ENCODE measurements around the gene LHPP. TPM values are rescaled to one million over a fixed set of nuclear protein-coding genes. Genes with fewer than 3 reads are reported as not detected.

LHPP gene
- polyA plus RNA-seq, 1 experiment, result 7.1 TPM

GRCh38 chr10:124596116-124596785 lies 134.6 kb downstream of the LHPP start:
- no peak for TF ChIP-seq CTCF (IDR thresholded peaks at IDR 0.05; ENCODE audit: low read depth, low read length)
- peaks cover 15% of the 10 kb centered on the region for H3K27me3 ChIP-seq (ENCODE audit: control insufficient read depth, insufficient read depth, low read length)
- H3K27ac ChIP-seq (ENCODE audit: low read depth, low read length), result no peak overlapping the region
- DNase-seq (ENCODE audit: low read depth, low spot score), result no peak
- no peak overlapping the region for H3K4me3 ChIP-seq (ENCODE audit: low read depth, low read length)
- POLR2A ChIA-PET, result no interaction called here
- peaks cover 17% of the 10 kb centered on the region for H3K9me3 ChIP-seq (ENCODE audit: control insufficient read depth, insufficient read depth, low read length)
- CTCF ChIA-PET, result no interaction called here

GRCh38 chr10:124596962-124597845 lies 135.6 kb downstream of the LHPP start:
- ChIA-PET POLR2A (no interaction called here), CTCF (no interaction called here)
- Histone ChIP-seq H3K4me3 (ENCODE audit: low read depth, low read length) (no peak overlapping the region), H3K27me3 (ENCODE audit: control insufficient read depth, insufficient read depth, low read length) (peaks cover 11% of the 10 kb centered on the region), H3K9me3 (ENCODE audit: control insufficient read depth, insufficient read depth, low read length) (peaks cover 11% of the 10 kb centered on the region; the same call in 1 of the 2 replicates), H3K27ac (ENCODE audit: low read depth, low read length) (no peak overlapping the region)
- DNase-seq (ENCODE audit: low read depth, low spot score), result no peak
- TF ChIP-seq CTCF (IDR thresholded peaks at IDR 0.05; ENCODE audit: low read depth, low read length), result no peak

- H3K27me3 ChIP-seq (ENCODE audit: control insufficient read depth, insufficient read depth, low read length), result peaks cover 9% of the 10 kb centered on the region
- H3K9me3 ChIP-seq (ENCODE audit: control insufficient read depth, insufficient read depth, low read length), result peaks cover 5% of the 10 kb centered on the region; the same call in 1 of the 2 replicates
- TF ChIP-seq CTCF (IDR thresholded peaks at IDR 0.05; ENCODE audit: low read depth, low read length), result no peak
- ChIA-PET POLR2A (no interaction called here), CTCF (no interaction called here)
- H3K27ac ChIP-seq (ENCODE audit: low read depth, low read length), result no peak overlapping the region
- DNase-seq (ENCODE audit: low read depth, low spot score), result no peak
- H3K4me3 ChIP-seq (ENCODE audit: low read depth, low read length), result no peak overlapping the region
Observed at GRCh38 chr10:124597846-124598165, 136.2 kb downstream of the LHPP start.

GRCh38 chr10:124598196-124598595 lies 136.6 kb downstream of the LHPP start:
- ChIA-PET CTCF (no interaction called here), POLR2A (no interaction called here)
- no peak for DNase-seq (ENCODE audit: low read depth, low spot score)
- Histone ChIP-seq H3K9me3 (ENCODE audit: control insufficient read depth, insufficient read depth, low read length) (peaks cover 4% of the 10 kb centered on the region; the same call in 1 of the 2 replicates), H3K27me3 (ENCODE audit: control insufficient read depth, insufficient read depth, low read length) (peaks cover 9% of the 10 kb centered on the region), H3K4me3 (ENCODE audit: low read depth, low read length) (no peak overlapping the region), H3K27ac (ENCODE audit: low read depth, low read length) (no peak overlapping the region)
- TF ChIP-seq CTCF (IDR thresholded peaks at IDR 0.05; ENCODE audit: low read depth, low read length), result no peak
